Activated T-cell treated with anti-CD3 and anti-CD28 coated beads, Interleukin-2, amount 50 U/mL, for 4 hours (primary cell): Measurements from ENCODE around the gene SAT2. TPM values are rescaled to one million over a fixed set of nuclear protein-coding genes. Genes with fewer than 3 reads are reported as not detected.

ENCODE experiments used
- ATAC-seq, 2 donors: fragments of 200-7000 bp; cut with Tn5 transposase; one replicate each; pipeline ENCODE4 v1.10.0; 2021
- DNase-seq: peaks from one replicate; pipeline ENCODE4 v3.0.0-alpha.2; 2020
- H3K27me3 Mint-ChIP-seq: one replicate; pipeline ENCODE4 v1.8.0; 2021; ENCODE audit warnings: low read depth, mixed read lengths
- H3K36me3 Mint-ChIP-seq: one replicate; pipeline ENCODE4 v1.8.0; 2022; ENCODE audit warnings: mixed read lengths; ENCODE audit not compliant: insufficient read depth
- H3K4me1 Mint-ChIP-seq: one replicate; pipeline ENCODE4 v1.8.0; 2021; ENCODE audit warnings: low read depth, mixed read lengths
- H3K4me3 Mint-ChIP-seq: one replicate; pipeline ENCODE4 v1.8.0; 2021; ENCODE audit warnings: mild to moderate bottlenecking, moderate library complexity, mixed read lengths
- H3K9me3 Mint-ChIP-seq: one replicate; pipeline ENCODE4 v1.8.0; 2021; ENCODE audit warnings: mixed read lengths
- total RNA-seq, 3 donors: library from RNA; stranded (reverse); gene quantifications; one replicate each; pipeline ENCODE4 v1.2.1, GENCODE V29; 2021

The SAT2 gene
- total RNA-seq, 3 donors from 2014 or later, result 14.9 to 18.1 (median 16.8) TPM

GRCh38 chr17:7579001-7579833, 48.4 kb downstream of the SAT2 start, which contains the start of gene CD68:
Gene CD68, plus strand, starts transcription at chr17:7579638. Its CDS starts 40 bp downstream, at chr17:7579678.
- Mint-ChIP-seq H3K9me3 (no peaks in the 10 kb centered on the region), H3K4me1 (peaks cover 83% of the 10 kb centered on the region), H3K27me3 (no peaks in the 10 kb centered on the region), H3K4me3 (peak within 1 kb of the TSS; percentile 58), H3K36me3 (peaks cover 53% of the 10 kb centered on the region)
- DNase-seq (peak; percentile 63), ATAC-seq (peak; percentile 58 to 62)

DNA sequence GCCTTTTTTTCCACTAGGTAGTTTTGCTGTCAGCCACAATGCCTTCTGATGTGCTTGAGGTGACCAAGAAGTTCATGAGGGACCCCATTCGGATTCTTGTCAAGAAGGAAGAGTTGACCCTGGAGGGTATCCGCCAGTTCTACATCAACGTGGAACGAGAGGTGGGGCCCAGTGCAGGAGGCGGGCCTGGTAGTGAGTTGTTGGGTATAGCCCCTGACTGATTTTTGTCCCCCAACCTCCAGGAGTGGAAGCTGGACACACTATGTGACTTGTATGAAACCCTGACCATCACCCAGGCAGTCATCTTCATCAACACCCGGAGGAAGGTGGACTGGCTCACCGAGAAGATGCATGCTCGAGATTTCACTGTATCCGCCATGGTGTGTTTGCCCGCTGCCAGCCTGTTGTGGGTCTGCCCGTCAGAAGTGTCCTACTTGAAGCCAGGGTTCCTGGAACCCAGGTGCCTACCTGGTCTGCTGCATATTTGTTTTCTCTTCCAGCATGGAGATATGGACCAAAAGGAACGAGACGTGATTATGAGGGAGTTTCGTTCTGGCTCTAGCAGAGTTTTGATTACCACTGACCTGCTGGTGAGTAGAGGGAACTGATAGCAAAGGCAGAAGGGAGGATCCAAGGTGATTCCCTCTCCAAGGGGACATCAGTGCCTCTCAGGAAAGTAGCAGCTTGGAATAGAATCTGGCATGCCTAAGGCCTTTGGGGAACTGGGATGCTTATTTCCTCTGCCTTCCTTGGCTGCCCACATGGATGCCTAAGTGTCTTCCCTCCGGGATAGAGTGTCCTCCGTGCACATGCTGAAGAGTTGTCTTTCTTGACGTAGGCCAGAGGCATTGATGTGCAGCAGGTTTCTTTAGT, 50.1 kb downstream of the SAT2 start:
- H3K4me3 Mint-ChIP-seq, result peak overlapping the region; percentile 91
- no peak for ATAC-seq
- peaks cover 62% of the 10 kb centered on the region for H3K36me3 Mint-ChIP-seq
- H3K9me3 Mint-ChIP-seq, result no peaks in the 10 kb centered on the region
- no peaks in the 10 kb centered on the region for H3K27me3 Mint-ChIP-seq
- no peak for DNase-seq
- peaks cover 79% of the 10 kb centered on the region for H3K4me1 Mint-ChIP-seq

DNA sequence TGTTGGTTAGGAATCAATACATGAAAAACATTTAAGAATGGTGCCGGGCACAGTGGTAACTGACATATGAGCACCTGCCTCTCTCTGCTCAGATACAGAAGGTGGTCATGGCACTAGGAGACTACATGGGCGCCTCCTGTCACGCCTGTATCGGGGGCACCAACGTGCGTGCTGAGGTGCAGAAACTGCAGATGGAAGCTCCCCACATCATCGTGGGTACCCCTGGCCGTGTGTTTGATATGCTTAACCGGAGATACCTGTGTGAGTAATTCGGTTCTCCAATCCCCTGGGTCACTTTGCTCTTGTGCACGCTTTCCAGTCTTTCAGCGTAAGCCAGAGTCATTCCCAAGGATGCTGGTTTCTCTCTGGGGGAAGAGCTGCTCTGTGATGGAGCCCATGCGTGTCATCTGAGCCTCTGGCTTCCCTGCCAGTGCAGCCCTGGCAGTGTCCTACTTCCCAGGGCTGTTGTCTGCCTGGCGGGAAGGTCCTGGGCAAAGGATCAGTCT, 51.1 kb downstream of the SAT2 start:
- ATAC-seq, result no peak
- H3K36me3 Mint-ChIP-seq, result peaks cover 67% of the 10 kb centered on the region
- no peaks in the 10 kb centered on the region for H3K27me3 Mint-ChIP-seq
- H3K4me3 Mint-ChIP-seq, result peak overlapping the region; percentile 91
- no peak for DNase-seq
- H3K9me3 Mint-ChIP-seq, result no peaks in the 10 kb centered on the region
- H3K4me1 Mint-ChIP-seq, result peaks cover 77% of the 10 kb centered on the region

Other genes with a start within 250 kb of the SAT2 start
- 1 to 10 TPM; 5.6 to 7.4 (median 6.0) TPM for gene TNK1, start 246.7 kb downstream of the SAT2 start, total RNA-seq
- gene PLSCR3, start 233.3 kb downstream of the SAT2 start, total RNA-seq, result 10 to 100 TPM; 67.7 to 69.1 (median 68.9) TPM
- 10 to 100 TPM; 29.9 to 33.4 (median 32.0) TPM for gene TMEM256, start 223.7 kb downstream of the SAT2 start, total RNA-seq
- gene NLGN2, start 220.0 kb downstream of the SAT2 start, total RNA-seq, result 1 to 10 TPM; 4.9 to 6.4 (median 5.9) TPM
- not detected for gene SPEM1, start 207.5 kb downstream of the SAT2 start, total RNA-seq
- gene SPEM2, start 202.2 kb downstream of the SAT2 start, total RNA-seq, result not detected
- gene SPEM3, start 199.0 kb downstream of the SAT2 start, total RNA-seq, result not detected
- gene TMEM102, start 192.4 kb downstream of the SAT2 start, total RNA-seq, result 10 to 100 TPM; 11.8 to 13.9 (median 12.0) TPM
- gene FGF11, start 188.3 kb downstream of the SAT2 start, total RNA-seq, result under 1 TPM; 0.19 to 0.32 (median 0.28) TPM
- 1 to 10 TPM; 3.9 to 4.6 (median 4.3) TPM for gene CHRNB1, start 182.8 kb downstream of the SAT2 start, total RNA-seq
- gene ZBTB4, start 148.2 kb downstream of the SAT2 start, total RNA-seq, result 10 to 100 TPM; 16.0 to 18.0 (median 17.5) TPM
- gene SLC35G6, start 146.4 kb downstream of the SAT2 start, total RNA-seq, result not detected
- gene POLR2A, start 143.5 kb downstream of the SAT2 start, total RNA-seq, result 100 to 1,000 TPM; 184 to 188 (median 188) TPM
- 1 to 10 TPM; 4.6 to 6.5 (median 6.1) TPM for gene TNFSF12, start 78.8 kb downstream of the SAT2 start, total RNA-seq
- 1 to 10 TPM in 2 of 3 donors, under 1 TPM in 1; 0.98 to 1.4 (median 1.3) TPM for gene TNFSF13, start 69.1 kb downstream of the SAT2 start, total RNA-seq
- gene SENP3, start 65.9 kb downstream of the SAT2 start, total RNA-seq, result 100 to 1,000 TPM; 138 to 153 (median 146) TPM
- gene CD68, start 48.2 kb downstream of the SAT2 start, total RNA-seq, result 1 to 10 TPM; 4.8 to 5.3 (median 4.9) TPM
- 100 to 1,000 TPM; 110 to 134 (median 114) TPM for gene MPDU1, start 44.0 kb downstream of the SAT2 start, total RNA-seq
- under 1 TPM; 0.20 to 0.38 (median 0.24) TPM for gene SOX15, start 37.7 kb downstream of the SAT2 start, total RNA-seq
- gene FXR2, start 12.9 kb downstream of the SAT2 start, total RNA-seq, result 10 to 100 TPM; 53.7 to 57.6 (median 54.2) TPM
- not detected for gene SHBG, start 2.3 kb upstream of the SAT2 start, total RNA-seq
- under 1 TPM; 0.10 to 0.24 (median 0.13) TPM for gene ATP1B2, start 23.1 kb upstream of the SAT2 start, total RNA-seq
- 100 to 1,000 TPM in 1 of 3 donors, 10 to 100 TPM in 2; 93.0 to 106 (median 98.9) TPM for gene TP53, start 59.7 kb upstream of the SAT2 start, total RNA-seq
- 10 to 100 TPM; 27.3 to 34.9 (median 34.3) TPM for gene WRAP53, start 60.7 kb upstream of the SAT2 start, total RNA-seq
- gene EFNB3, start 77.4 kb upstream of the SAT2 start, total RNA-seq, result under 1 TPM in 1 of 3 donors, not detected in 2; 0.08 TPM
- not detected for gene DNAH2, start 89.9 kb upstream of the SAT2 start, total RNA-seq
- gene KDM6B, start 206.4 kb upstream of the SAT2 start, total RNA-seq, result 100 to 1,000 TPM; 187 to 226 (median 206) TPM
- 10 to 100 TPM in 1 of 3 donors, 1 to 10 TPM in 2; 8.9 to 11.1 (median 9.9) TPM for gene TMEM88, start 227.2 kb upstream of the SAT2 start, total RNA-seq
- gene NAA38, start 229.7 kb upstream of the SAT2 start, total RNA-seq, result 10 to 100 TPM; 40.4 to 47.5 (median 41.5) TPM
- 10 to 100 TPM; 19.7 to 20.8 (median 20.6) TPM for gene CYB5D1, start 230.2 kb upstream of the SAT2 start, total RNA-seq